Activated CD8-positive, alpha-beta memory T cell treated with anti-CD3 and anti-CD28 coated beads for 24 hours (primary cell): ENCODE data around the gene OR10G3.
"Not testable (repeated sequence)": the region's sequence is repeated elsewhere in the genome, so short reads cannot be mapped to it uniquely, and the experiment has no call there.

Experiments used
- DNase-seq: peaks from one replicate; pipeline ENCODE4 v3.0.0-alpha.2; 2020

Gene OR10G3, protein sequence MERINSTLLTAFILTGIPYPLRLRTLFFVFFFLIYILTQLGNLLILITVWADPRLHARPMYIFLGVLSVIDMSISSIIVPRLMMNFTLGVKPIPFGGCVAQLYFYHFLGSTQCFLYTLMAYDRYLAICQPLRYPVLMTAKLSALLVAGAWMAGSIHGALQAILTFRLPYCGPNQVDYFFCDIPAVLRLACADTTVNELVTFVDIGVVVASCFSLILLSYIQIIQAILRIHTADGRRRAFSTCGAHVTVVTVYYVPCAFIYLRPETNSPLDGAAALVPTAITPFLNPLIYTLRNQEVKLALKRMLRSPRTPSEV

DNA sequence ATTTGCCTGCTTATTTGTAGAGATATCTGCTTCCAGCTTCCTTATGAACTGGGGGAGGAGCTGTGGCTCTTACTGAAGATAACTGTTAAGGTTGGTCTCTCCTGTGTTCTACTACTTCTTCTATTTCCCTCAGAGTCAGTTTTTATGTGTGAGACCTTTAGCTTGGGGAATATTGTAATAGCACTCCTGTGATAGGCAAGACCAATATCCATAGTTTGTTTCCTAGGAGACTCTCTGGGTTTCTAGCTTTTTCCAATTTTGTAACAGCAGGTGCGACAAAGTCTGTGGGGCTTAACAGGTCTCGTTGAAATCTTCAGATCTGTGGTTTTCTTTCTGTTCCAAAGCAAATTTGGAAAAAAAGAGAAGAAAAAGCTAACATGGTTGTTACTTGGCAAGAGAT, at the start of gene OR10G3:
Gene OR10G3 (minus strand): TSS at position 101 of the 400 bp plus-strand sequence. CDS start 9,332 bp downstream, outside the sequence.
- no peak for DNase-seq

DNA sequence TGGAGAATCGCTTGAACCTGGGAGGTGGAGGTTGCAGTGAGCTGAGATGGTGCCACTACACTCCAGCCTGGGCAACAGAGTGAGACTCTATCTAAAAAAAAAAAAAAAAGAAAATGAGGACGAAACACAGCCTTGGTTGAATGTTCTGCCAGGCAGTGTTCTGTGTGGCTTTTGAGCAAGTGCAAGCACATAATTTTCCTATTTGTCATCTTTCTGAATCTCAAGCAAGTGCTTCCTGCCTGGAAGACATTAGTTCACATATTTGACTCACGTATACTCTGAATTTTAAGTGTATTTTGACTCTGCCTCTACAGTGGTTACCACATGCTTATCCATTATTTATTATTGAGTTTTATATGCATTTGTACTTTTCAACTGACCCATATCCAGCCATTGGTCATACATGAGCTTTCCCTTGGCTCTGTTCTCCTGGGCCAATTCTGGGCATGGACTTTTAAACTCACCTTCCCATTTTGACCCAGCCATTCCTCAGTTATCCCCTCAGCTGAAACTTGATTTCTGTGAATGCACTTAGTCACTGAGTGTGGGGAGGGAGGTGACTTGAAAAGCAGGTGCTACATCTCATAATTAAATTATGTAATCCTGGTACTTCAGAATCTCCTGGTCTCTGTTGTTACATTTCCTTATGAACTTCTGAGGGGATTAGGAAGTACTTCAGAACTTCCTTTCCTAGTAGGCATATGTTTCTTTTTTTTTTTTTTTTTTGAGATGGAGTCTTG, 46.8 kb upstream of the OR10G3 start:
- DNase-seq, result no peak

DNA sequence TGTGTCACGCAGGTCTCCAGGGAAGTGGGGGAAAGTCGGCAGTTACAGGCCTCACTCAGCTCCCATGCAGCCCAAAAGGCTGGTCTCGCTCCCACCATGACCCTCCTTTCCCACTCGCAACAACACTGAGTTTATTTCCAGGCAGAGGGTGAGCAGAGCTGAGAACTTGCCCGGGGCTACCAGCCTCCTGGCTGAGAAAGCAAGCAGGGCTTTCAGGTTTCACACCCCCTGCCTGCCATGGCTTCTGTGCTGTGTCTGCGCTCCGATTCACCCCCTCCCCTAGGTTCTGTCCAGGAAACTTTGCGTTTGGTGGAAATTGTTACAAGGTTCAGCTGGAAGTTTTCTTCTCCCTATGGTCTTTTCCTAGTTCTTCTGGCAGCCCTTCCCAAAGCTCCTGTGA, 37.7 kb upstream of the OR10G3 start:
- DNase-seq, result no peak

DNA sequence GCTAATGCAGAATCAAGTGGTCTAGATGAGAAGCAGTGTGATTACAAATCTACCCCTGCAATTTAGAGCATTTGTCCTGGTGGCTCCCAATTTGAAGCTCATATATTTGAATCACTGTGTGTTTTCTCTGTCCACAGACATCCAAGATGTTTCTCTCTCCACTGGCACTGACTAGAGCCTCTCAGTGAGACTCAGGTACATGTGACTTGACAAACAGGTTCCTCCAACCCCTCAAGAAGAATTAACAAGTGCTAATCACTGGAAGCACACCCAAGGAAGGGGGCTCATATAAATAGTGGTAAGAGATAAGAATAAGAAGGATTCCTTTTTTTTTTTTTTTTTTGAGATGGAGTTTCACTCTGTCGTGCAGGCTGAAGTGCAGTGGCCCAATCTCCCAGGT, 34.4 kb upstream of the OR10G3 start:
- DNase-seq, result no peak

DNA sequence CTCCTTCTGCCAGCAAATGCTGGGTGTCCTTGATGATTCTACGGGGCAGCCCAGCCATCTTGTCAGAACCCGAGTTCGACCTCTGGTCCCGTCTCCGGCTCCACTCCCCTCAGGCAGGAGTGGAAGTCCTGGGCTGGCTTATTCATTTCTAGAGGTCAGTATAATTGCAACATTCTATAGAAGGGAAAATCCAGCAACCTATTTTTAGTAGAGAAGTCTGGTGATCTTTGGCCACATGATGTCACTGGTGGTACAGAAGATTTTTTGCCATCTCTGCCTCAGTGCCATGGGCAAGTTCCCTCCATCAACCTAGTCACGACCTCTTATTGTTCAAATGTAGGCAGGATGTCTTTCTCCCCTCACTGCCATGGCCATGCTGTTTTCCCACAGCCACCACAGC, 32.4 kb upstream of the OR10G3 start:
- no peak for DNase-seq

DNA sequence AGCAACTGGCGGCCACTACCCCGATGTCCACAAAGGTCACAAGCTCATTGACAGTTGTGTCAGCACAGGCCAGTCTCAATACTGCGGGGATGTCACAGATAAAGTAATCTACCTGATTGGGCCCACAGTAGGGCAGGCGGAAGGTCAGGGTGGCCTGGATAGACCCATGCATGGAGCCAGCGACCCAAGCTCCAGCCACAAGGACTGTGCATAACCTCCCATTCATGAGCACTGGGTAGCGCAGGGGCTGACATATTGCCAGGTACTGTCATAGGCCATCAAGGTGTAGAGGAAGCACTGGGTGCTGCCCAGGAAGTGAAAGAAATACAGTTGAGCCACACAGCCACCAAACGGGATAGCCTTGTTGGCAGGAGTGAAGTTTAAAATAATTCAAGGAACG, 22.3 kb upstream of the OR10G3 start:
- DNase-seq, result not testable (repeated sequence)

DNA sequence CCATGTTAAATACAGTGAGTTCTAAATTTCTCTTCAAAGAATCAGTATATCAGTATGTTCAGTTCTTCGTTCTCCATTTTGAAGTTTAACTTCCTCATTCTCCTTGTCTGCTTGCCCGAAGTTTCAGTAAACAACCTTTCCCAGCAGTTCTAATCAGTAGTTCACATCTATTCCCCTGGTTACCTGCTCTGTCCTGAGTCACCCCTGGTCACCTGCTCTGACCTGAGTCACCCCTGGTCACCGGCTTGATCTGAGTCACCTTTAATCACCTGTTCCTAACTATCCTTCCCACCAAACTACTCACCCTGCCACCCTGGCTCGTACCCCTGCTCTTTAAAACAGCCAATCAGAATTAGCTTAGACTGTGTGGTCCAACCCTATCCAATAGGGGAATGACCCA, 9.4 kb upstream of the OR10G3 start:
- no peak for DNase-seq

DNA sequence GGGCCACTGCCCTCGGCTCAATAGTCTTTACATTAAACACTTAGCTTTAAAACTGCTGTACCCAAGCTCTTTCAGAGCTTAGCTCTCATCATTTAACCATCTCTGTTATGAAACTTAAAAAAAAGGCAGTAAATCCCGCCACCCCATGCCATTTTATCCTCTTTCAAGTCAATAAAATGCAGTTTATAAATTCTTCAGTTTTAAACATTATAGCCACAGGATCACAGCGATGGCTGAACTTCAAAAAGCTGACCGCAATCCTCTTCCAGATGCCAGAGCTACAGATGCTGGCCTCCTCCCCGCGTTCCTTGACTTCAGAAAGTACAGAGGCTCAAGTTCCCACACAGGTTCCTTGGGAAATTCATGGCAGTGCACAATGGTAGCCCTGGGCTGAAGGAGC, 4.2 kb downstream of the OR10G3 start:
- no peak for DNase-seq

DNA sequence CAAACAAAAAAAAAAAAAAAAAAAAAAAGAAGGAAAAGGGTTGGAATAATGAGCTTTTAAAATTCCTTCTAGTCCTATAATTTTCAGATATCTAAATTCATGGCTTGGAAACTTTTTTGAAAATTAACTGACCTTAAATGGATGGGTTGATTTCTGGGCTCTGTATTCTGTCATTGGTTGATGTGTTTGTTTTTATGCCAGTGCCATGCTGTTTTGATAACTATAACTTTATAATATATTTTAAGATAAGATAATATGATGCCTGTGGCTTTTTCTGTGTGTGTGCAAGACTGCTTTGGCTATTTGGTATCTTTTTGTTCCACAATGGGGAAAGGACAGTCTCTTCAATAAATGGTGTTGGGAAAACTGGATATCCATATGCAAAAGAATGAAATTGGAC, 7.3 kb downstream of the OR10G3 start:
- DNase-seq, result no peak

DNA sequence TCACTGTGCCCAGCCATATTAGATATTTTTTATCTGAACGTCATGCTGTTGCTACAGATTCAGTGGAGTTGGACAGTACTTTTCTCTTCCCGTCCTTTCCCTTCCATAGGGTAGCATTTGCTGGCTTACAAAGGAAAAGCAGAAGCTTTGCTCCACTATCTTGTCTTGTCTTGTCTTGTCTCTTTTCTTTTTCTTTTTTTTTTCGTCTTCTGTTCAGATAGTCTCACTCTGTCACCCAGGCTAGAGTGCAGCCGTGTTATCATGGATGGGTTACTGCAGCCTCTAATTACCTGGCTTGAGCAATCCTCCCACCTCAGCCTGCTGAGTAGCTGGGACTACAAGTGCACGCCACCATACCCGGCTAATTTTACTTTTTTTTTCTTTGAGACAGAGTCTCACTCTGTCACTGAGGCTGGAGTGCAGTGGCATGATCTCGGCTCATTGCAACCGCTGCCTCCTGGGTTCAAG, 21.1 kb downstream of the OR10G3 start:
- DNase-seq, result no peak

DNA sequence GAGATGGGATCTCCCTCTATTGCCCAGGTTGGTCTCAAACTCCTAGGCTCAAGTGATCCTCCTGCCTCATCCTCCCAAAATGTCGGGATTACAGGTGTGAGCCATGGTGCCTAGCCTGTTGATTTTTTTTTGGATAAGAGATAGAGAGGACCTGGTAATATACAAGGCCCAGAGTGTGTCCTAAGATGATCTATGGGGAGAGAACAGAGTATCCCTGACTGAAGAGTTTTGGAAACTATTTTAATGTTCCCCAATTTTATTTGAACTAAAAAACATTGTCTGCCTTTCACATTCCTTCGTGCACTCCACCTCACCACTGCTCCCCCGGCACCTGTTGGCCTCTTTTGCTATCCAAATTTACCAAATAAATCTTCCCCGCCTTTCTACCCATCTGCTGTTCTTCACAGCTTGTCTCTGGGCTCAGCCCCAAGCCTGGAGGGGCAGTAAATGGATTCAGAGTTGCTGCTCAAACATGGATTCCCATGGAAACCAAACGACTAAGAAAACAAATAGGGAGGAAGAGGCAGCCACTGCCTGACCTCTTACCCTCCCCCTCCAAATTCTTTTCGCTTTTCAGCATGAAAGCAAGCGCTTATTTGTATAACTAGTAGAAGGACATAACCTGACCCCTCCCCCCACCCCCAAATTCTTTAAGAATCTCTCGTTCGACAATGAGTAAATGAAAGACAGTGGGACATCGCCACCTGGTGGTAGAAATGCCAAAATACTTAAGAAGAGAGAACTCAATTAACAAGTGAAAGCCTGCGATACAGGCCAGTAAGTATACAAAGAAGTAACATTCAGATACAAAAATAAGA, 22.6 kb downstream of the OR10G3 start:
- DNase-seq, result peak; percentile 84

DNA sequence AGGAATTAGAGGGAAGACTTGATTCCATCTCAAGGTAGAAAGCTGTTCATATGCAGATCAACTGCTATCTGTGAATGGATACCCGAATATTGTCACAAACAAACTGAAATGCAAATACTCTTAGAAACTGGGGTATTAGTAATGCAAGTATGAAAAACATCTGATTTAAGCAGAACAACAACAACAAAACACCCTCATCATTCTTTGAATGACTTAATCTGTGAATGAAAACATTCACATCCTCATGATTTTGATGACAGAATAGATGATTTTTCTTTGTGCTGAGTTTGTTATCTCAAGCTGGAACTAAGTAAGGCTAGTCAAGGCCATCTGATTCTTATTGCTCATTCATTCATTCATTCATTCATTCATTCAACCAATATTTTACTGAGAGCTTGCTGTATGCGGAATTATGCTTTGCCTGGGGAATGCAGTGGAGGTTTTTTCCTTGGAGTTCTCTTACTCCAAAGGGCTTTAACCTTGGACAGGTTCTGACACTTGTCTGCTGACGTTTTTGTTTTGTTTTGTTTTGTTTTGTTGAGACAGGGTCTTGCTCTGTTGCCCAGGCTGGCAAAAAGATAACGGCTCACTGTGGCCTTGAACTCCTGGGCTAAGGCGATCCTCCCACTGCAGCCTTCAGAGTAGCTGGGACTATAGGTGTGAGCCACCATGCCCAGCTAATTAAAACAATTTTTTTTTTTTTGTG, 23.3 kb downstream of the OR10G3 start:
- no peak for DNase-seq

DNA sequence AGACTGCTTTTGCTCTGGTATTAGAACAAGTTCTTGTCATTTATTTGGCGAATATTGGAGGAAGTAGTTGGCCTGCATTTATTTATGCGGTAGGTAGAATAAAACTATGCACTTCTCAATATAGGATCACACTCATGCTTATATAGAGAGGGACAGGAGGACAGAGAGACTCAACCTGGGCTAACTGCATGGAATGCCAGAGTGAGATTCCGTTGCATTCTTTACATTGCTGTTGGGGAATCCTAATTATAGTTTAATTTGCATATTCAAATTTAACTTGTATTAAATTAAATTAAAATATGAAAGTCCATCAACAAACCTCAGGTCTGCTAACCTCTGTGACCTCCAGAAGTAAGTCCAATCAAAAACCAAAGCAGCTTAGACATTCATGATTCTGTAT, 26.6 kb downstream of the OR10G3 start:
- DNase-seq, result no peak

DNA sequence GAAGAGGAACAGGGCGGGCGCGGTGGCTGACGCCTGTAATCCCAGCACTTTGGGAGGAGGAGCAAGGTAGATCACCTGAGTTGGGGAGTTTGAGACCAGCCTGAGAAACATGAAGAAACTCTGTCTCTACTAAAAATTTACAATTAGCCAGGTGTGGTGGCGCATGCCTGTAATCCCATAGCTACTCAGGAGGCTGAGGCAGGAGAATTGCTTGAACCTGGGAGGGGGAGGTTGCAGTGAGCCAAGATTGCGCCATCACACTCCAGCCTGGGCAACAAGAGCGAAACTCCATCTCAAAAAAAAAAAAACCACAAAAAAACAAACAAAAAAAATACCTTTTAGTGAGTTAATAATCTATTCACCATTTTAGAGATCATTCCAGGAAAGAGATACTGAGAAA, 35.3 kb downstream of the OR10G3 start:
- DNase-seq, result not testable (repeated sequence)

DNA sequence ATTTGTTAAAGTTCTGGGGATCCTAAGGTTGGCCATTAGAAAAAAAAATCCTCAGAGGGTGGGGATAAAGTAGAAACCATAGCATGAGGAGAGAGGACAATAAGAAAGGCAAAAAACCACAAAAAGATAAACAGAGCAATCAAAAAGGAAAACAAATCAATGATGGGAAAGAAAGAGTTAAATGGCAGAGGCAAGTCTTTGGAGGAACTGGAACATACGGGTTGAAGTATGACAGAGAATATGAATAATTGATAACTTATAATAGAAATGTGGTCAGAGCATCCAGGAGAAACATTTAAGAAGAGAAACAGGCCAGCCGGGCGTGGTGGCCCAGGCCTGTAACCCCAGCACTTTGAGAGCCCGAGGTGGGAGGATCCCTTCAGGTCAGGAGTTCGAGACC, 35.9 kb downstream of the OR10G3 start:
- no peak for DNase-seq

DNA sequence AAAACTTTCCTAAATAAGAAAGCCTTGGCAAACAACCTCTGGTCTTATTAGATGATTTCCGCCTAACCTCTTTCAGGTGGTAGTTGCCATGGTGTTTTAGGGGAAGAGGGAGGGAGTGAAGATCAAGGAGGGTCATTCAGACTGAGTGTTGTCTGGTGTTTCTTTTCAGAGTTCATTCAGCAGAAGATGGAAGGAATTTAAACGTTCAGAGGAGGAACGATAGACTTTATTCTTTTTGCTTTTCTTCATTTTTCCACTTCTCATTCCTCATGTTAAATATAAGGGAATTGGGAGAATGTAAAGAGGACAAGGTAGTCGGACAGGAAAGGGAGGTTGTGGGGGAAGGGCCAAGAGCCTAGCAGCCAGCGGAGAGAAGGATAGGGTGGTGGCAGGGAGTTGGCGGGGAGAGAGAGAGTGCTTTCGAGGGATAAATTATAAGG, 36.3 kb downstream of the OR10G3 start:
- DNase-seq, result no peak

DNA sequence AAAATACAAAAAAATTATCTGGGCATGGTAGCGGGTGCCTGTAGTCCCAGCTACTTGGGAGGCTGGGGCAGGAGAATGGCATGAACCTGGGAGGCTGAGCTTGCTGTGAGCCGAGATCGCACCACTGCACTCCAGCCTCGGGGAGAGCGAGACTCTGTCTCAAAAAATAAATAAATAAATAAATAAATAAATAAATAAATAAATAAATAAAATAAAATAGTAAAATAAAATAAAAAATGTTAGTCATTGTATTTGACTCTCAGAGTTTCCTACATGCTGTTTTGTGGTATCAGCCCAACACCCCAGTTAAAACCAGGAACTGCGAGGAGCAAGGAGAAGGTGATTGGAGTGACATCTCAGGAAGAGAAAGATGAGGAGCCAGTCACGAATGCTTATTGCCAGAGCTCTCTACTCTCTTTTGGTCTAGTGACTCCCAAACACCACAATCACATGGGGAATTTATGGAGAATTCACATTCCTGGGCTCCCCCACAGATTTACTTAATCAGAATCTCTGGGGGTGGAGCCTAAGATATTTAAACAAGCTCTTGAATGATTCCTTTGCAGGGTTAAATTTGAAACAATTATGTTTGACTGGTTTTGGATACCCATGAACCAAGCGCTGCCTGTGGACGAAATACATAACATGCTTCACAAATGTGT, 38.3 kb downstream of the OR10G3 start:
- DNase-seq, result no peak

DNA sequence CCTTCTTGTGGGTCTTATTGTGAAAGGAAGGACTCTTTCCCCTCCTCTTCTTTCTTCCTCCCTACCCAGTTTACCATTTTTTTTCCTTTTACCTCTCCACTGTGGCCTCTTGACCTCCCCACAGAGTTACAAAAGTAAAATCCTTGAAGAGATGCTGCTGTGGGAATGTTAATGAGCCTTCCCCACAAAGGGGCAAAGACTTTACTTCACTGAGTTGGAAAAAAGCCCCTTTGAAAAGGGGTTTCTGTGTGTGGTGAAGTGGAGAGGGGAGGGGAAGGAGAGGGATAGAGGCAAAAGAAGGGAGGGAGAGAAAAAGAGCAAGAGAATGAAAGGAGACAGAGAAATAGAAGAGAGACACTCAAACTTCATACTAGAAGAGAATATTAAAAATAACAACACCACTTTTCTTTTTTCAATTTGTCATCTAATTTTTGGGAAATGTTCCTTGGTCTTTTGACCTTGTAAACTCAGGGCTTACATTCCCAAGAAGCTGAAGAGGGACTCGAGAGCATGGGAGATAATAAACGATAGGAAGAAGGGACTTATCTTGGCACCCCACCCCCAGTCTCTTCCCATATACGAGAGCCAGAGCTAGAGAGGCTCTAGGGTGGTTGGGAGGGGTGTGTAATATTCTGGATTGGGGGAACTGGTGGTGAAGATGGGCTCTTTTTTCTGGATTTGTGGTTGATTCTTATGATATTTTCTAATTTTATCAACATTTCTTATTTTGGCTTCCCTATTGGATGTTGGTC, 40.5 kb downstream of the OR10G3 start:
- no peak for DNase-seq

DNA sequence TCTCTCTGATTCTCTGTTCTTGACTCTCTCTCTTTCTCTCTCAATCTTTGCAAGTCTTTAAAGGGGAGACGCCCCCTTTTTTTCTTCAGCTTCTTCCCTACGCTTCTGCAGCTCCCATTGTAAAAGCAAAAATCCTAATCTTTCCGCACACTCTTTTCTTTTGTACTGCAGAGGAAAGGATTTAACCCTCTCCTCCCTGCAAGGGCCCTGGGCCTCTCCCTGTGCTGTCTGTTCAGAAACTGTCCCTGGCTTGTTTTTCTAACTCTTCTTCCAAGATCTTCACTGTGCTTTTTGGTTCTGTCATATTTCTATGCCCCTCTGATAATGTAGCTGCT, 42.8 kb downstream of the OR10G3 start:
- DNase-seq, result no peak

DNA sequence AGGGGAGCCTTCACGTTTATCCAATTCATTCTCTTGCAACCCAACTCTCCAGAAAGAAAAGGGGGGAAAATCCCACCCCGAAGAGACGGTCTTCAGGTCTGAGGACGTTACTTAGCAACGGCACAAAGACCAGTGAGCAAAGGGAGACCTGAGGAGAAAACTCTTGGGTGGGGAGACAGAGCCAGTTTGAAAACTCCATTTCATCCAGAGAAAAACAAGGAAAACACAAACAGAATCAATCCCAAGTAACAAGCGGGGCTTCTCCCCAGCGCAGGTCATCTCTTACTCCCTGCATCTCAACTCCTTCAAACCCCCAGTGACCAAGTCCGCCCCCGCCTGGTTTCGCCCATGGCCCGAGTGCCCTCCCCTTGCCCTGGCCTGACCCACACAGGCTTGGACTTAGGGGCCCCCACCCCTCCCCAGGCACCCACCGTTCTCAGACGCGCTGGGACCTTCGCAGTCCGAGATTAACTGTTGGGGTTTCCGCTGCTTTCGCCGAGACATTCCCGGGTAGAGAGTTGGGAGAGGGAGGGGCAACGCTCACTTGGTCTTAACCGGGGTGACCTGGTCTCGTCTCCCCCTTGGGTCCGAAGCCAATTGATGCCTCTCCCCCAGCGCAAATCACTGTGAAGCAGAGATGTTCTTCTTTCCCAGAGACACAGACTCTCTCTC, 43.3 kb downstream of the OR10G3 start:
- no peak for DNase-seq
